GM20431 (cell line): Measurements from ENCODE around the gene C5orf24.
"Not testable (repeated sequence)": the region's sequence is repeated elsewhere in the genome, so short reads cannot be mapped to it uniquely, and the experiment has no call there.

ENCODE experiments used
- in situ Hi-C: fragments of 300-500 bp; cut with MseI, MboI; formaldehyde crosslinking; loops from one replicate; pipeline ENCODE4 v1.15.0; 2020; ENCODE audit warnings: low sequenced_read_pairs; ENCODE audit not compliant: unreplicated experiment

C5orf24 gene

GRCh38 chr5:134851307-134851923 lies 5.6 kb downstream of the C5orf24 start:
- in situ Hi-C loops = no loop called here

GRCh38 chr5:134856465-134856864 lies 10.7 kb downstream of the C5orf24 start:
- in situ Hi-C loops = not testable (repeated sequence)

GRCh38 chr5:134857401-134857800 lies 11.6 kb downstream of the C5orf24 start:
- in situ Hi-C loops = no loop called here

GRCh38 chr5:134864707-134865106 lies 18.9 kb downstream of the C5orf24 start:
- in situ Hi-C loops = no loop called here

- in situ Hi-C loops = no loop called here
Measured at GRCh38 chr5:134873494-134873893, 27.7 kb downstream of the C5orf24 start.

GRCh38 chr5:134873987-134874830 lies 28.4 kb downstream of the C5orf24 start, which contains the start of gene TXNDC15:
Gene TXNDC15 (plus strand): TSS chr5:134874371. CDS start chr5:134874428, 57 bp downstream.
- in situ Hi-C loops = no loop called here

- in situ Hi-C loops = no loop called here
Measured at GRCh38 chr5:134874831-134875655, 29.3 kb downstream of the C5orf24 start.

GRCh38 chr5:134877159-134877558 lies 31.4 kb downstream of the C5orf24 start:
- in situ Hi-C loops = no loop called here

- in situ Hi-C loops = no loop called here
Measured at GRCh38 chr5:134878403-134878802, 32.6 kb downstream of the C5orf24 start.

- in situ Hi-C loops = no loop called here
Measured at GRCh38 chr5:134879456-134879855, 33.7 kb downstream of the C5orf24 start.

GRCh38 chr5:134880937-134881336 lies 35.2 kb downstream of the C5orf24 start:
- in situ Hi-C loops = not testable (repeated sequence)

- in situ Hi-C loops = not testable (repeated sequence)
Measured at GRCh38 chr5:134881711-134882110, 35.9 kb downstream of the C5orf24 start.

- in situ Hi-C loops = no loop called here
Measured at GRCh38 chr5:134887593-134888159, 41.9 kb downstream of the C5orf24 start.

- in situ Hi-C loops = no loop called here
Measured at GRCh38 chr5:134889335-134889734, 43.6 kb downstream of the C5orf24 start.

GRCh38 chr5:134891473-134891872 lies 45.7 kb downstream of the C5orf24 start:
- in situ Hi-C loops = no loop called here

GRCh38 chr5:134892282-134892681 lies 46.5 kb downstream of the C5orf24 start:
- in situ Hi-C loops = no loop called here

GRCh38 chr5:134892926-134893325 lies 47.2 kb downstream of the C5orf24 start:
- in situ Hi-C loops = no loop called here

- in situ Hi-C loops = no loop called here
Measured at GRCh38 chr5:134893748-134894505, 48.2 kb downstream of the C5orf24 start.

GRCh38 chr5:134902071-134902801 lies 56.5 kb downstream of the C5orf24 start:
- in situ Hi-C loops = loop anchor here (25.0 kb wide), 1 partner anchor 285 kb away; no protein-coding TSS in a partner anchor
